Measurements from ENCODE around the gene ACVR1.

Gene ACVR1

DNA sequence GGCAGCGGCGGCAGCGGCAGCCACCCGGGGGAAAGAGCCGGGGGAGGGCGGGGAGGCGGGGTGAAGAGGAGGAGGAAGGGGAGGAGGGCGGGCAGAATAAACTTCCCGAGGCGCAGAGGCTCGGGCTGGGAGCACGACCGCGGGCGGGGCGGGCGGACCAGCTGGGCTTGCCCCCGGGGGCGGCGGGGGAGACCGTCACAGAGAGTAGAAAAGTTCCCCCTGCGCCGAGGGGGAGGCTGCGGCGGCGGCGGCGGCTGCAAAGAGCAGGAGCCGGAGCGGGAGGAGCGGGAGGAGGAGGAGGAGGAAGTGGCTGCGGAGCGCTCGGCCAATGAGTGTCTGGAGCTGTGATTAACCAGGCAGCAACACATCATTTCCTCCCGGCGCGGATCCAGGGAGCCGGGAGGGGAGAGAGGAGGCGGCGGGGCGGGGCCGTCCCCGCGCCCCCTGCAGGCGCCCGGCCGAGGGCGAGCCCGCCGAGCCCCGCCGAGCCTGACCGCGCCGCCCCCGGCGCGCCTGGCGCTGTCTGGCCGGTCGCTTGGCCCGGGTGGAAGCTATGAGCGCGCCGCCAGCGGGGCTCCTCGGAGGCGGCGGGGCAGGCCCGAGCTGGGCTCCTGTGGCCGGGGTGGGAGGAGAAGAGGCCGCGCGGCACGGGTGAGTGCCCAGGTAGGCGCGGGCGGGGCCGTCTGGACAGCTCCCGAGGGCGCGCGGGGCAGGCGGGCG, at the start of gene ACVR1:
TSS of gene ACVR1 (minus strand) at position 265 of the 720 bp plus-strand sequence. CDS start 76,837 bp downstream, outside the sequence.
- peak; percentile 87 for DNase-seq

DNA sequence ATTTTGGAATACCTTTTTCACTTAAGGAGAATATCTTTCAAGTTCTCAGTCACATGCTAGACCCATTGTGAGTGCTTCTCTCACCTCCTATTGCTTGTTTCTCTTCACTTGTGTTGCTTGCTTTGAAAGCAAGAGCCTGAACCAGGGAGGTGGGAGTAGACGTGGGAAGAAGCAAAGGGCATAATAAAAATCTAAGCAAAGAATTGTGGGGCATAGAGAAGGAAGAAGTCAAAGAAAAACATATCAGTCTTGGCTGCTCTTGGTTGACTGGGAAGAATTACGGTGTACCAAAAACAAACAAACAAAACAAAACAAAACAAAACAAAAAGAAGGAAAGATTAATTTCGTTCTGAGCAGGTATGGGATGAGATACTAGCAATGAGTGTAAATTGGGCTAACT, 48.9 kb upstream of the ACVR1 start:
- DNase-seq: no peak

DNA sequence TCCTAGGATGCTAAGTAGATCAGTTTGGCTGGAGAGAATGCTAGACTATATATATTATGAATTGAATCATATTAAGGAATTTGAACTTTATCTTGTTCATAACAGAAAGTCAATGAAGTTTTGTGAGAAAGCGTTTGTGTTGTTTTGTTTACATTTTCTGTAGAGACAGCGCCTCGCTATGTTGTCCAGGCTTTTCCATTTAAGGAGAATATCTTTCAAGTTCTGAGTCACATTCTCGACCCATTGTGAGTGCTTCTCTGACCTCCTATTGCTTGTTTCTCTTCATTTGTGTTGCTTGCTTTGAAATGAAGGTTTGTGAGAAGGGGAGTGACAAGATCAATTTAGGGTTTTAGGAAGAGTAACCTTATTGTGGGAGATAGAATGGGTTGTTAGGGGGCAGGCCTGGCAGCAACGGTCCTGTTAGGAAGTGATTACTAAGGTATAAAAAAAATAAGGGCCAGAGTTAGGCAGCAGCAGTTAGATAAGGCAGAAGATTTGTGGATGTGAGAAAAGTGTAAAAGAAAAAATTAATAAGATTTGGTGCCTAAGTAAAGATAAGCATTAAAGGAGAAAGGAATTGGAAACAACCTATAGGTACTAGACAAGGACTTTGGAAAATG, 47.6 kb upstream of the ACVR1 start:
- DNase-seq: no peak

DNA sequence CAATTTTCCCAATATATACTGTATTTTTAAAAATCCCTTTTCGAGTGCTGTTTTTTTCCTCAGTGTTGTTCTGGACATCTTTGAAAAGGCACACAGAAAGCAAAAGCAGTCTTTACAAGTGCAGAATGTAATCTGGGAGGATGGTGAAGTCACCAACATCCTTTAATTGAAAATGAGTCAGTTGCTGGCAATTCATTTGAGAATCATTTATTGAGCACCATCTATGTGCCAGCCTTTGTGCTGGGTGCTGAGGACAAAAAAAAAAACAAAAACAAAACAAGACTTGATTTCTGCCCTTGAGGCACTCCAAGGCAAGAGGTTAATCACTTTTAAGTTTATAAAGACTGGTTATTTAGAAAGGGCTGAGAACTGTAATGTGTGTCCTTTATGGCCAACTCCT, 46.7 kb upstream of the ACVR1 start:
- no peak for DNase-seq

DNA sequence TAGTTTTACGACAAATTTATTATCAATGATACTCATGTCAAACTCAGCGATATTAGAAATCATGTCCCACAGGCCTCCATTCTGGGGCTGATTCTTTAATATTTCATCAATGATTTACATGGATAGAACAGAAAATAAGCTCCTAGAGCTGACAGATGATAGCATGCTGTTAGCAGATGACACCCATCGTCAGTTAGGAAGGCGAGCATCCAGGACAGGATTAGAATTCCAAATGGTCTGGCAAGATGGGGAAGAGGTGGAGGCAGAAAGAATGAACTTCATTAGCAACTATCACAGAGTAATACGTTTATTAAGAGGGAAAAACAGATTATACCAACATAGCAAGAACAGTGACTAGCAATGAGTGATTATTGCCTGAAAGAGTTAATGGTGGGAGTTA, 46.2 kb upstream of the ACVR1 start:
- no peak for DNase-seq

DNA sequence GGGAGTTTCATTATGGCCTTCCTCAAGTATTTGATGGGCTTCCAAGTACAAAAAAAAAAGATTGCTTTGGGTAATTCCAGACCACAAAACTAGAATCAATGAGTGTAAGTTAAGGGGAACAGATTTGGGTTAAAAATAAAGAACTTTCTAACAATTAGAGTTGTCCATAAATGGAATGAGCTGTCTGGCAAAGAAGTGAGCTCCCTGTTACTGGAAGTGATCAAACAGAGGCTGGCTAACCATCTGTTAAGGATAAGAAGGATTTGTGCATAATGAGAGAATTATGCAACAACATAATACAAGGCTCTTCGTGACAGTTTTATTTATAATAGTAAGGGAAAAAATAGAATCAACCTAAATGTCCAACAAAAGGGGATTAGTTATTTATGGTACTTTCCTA, 44.6 kb upstream of the ACVR1 start:
- DNase-seq: no peak

DNA sequence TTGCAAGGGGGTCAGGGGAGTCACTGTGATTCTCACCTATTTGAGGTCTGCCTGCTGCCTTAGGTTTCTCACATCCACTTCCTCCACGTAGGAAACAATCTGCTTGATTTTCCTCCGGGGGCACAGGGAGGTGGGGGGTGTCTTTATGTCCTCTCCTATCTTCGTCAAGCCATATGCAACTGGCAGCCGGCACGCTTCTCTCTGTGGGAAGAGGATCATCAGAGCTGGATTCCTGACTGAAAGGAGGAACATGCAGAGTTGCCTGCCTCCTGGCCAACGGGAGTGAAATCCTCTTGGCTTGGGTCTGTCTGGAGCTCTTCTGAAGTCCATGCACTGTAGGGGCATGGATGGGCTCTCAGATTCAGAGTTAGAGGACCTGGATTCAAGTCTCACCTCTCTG, 43.1 kb upstream of the ACVR1 start:
- DNase-seq: no peak

DNA sequence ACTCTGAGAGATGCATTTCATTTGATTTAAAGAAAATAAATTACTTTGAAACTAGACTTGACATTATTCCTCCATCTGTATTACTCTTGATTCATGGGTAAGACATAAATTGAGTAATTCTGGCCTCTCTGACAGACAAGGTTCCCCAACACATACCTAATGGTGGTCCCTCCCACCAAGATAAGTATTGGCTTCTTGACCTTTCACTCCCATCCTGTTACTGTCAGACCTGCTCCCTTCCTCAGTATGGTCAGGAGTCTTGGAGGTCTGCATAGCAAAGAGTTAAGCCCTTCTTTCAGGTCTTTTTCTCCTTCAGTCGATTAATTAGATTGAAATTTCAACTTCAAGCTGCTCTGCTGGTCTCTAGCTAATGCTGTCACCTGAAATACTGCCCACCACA, 42.2 kb upstream of the ACVR1 start:
- DNase-seq: no peak

DNA sequence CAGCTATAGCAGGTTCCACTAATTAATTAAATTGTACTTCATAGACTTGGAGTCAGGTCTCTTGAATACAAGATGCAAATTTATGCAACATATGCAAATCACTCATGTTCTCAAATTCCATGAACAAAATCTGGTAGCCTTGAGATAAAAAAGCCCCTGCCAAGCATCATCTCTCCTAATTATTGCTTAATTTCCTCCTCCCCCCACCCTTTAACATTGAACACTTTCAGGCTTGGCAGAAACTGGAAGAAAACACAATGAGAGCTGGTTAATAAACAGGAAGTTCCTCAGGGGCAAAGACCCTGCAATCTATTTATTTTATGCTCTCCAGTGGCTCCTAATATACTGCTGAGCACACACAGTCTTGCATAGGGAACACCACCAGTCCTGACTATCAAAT, 35.6 kb upstream of the ACVR1 start:
- DNase-seq: no peak

DNA sequence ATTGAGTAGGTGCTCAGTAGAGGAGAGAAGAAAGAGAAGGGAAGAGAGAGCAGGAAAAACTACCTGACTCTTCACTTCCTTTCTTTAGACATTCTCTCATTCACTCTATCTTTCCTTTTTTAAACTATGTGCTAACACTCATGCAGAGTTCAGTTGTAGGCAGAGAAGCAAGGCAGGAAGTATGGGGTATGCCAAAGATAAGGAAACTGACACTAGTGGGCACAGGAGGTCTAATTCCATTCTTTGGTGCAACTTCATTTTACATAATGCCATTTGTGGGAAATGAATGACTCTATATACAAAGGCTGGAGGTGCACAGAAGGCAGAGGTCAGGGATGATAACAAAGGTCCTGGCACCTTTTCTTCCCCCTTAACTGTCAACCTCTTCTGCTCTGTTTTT, 35.1 kb upstream of the ACVR1 start:
- no peak for DNase-seq

DNA sequence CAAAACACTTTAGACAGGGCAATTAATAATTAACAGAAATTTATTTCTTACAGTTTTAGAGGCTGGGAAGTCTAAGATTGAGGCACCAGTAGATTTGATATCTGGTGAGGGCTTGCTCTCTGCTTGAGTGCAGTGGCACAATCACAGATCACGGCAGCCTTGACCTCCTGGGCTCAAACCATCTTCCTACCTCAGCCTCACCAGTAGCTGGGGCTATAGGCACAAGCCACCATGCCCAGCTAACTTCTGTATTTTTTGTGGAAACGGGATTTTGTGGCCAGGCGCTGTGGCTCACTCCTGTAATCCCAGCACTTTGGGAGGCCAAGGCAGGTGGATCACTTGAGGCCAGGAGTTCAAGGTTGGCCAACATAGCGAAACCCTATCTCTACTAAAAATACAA, 29.0 kb upstream of the ACVR1 start:
- DNase-seq: no peak

DNA sequence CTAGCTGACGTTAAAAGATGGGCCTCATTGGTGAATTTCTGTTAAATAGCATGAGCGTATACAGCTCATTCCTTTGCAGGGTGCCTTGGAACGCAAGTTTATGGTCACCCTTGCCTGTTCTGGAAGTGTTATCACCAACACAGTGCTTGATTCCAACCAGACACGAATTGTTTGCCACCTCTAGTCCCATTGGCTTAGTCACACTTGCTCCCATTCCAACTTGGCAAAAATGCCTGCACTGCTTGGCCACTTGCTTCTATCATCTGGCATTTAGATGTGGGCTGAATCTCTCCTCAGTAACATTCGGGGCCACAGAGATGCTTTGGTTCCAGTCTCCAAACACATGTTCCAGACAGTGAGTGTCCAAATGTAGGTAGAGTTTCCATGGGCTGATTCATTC, 27.5 kb upstream of the ACVR1 start:
- no peak for DNase-seq

DNA sequence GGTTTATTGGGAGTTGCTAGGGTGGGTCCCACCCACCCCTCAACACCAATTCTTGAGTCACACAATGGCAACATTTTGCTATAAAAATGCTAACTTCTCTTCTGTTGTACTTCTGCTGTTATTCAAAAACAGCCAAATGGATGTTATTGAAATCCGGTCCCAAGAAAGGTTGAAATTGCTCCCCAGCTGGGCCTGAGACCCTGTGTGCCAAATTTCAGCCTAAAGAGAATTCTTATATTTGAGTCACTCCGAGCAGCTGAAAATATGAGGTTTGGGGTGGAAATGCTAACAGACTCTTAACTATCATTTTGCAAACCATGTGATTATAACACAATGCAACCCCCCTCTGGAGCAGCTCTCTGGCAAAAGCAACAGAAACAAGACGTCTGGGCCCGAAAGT, 27.0 kb upstream of the ACVR1 start:
- no peak for DNase-seq

DNA sequence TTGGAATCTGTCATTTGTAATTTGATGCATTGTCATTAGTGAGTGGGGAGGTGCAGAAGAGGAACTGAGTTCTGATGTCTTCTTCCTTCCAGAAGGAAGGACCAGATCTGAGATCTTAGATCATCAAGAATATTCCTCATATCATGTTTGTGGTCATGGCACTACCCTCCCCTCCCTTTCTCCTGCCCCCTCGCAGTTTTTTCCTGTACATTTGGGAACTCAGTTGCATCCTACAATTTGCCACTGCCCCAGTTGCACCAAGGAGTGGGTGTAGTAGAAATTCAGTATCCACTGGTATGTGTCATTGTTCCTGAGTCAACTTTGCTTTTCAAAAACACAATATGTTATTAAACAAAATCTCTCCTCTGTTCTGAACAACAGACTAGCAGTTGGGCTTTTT, 26.6 kb upstream of the ACVR1 start:
- DNase-seq: no peak

DNA sequence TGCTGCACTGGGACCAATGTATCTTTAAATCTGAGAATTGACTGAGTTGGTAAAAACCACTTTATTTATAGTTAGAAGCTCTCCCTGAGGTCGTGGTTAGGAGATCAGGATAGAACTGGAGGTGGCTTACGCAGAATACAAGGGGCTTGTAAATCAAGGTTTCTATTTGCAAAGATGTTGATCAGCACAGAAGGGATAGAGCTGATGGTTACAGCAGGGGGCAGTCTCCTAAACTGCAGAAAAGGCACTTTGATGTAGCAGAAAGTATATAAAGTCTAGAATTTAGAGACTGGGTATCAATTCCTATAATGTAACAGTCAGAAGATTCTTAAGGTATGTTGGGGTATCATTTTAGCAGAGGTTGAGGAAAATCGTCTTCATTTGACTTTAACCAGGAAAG, 25.2 kb upstream of the ACVR1 start:
- no peak for DNase-seq

DNA sequence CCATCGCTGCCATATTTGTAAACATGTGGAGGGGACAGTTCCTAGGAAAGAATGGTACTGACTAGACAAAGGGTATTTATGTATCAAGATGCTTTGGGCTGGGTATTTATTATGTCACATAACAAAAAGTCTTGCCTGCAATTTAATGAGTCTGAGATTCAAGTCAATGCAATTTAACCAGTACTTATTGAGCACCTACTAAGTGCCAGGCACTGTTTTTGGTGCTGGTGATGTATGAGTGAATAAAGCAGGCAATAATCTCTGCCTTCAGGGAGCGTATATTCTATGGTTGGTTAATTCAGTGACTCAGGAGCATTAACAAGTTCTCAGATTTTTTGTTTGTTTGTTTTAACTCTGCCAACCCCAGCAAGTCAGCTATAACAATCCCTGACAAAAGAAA, 24.6 kb upstream of the ACVR1 start:
- DNase-seq: no peak

DNA sequence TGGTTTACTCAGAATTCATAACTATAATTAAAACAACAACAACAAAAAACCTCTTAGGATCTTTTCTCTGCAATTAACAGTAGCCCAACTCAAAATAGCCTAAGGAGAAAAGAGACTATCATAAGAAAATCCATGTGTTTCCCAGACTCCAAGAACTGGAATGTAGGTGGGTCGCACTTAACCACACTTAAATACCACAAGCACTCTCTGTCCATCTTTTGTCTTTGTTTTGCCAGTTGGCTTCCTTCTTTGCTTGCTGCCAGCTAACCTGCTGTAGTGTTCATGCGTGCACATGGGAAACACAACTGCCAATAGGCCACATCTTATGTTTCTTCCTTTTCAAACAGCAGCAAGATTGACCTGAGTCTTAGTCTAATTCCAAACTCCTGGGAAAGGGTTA, 24.1 kb upstream of the ACVR1 start:
- DNase-seq: no peak

DNA sequence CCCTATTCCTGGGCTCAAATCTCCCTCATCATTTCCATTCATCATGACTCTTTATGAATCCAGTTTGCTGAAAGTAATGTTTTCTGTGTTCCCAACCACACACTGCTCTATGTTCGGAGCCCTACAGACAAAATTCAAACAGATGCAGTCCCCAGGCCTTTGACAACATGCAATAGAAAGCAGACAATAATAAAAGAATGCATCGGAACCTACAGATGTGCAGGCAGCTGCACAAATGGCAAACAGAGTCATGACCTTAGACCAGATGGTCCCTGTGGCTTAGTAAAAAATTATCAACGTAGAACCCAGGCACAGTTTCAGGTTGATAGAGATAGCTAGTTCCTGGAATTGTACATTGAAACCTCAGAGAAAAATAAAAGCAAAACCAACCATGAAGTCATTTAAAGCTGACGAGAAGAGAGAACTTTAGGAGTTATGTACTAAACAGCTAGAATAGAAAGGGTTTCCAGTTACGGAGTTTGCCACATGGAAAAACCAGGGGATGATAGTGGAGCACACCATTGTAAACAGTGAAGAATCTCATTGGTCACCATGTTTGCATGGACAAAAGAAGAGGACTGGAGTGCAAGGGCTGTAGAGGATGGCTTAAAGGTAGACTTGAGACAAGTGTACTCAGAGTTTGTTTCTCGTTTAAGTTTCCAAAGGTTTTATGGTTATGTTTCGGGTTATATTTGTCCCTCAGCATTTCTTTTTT, 23.2 kb upstream of the ACVR1 start:
- DNase-seq: no peak

DNA sequence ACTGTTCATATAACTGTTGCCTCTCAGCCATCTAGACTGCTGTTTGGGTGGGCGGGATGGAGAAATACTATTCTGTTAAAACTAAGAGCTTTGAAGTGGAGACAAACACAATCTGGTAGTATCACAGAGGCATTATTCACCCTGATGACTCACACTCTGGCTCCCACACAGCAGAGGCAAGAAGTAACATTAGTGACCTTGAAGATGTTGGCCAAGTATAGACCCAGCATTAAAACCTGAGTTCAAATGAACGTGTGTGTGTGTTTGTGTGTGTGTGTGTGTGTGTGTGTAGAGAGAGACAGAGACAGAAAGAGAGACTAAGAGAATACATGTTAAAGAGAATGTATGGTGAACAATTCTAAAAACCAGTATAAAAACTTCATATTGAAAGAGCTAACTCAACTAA, 22.5 kb upstream of the ACVR1 start:
- DNase-seq: no peak

DNA sequence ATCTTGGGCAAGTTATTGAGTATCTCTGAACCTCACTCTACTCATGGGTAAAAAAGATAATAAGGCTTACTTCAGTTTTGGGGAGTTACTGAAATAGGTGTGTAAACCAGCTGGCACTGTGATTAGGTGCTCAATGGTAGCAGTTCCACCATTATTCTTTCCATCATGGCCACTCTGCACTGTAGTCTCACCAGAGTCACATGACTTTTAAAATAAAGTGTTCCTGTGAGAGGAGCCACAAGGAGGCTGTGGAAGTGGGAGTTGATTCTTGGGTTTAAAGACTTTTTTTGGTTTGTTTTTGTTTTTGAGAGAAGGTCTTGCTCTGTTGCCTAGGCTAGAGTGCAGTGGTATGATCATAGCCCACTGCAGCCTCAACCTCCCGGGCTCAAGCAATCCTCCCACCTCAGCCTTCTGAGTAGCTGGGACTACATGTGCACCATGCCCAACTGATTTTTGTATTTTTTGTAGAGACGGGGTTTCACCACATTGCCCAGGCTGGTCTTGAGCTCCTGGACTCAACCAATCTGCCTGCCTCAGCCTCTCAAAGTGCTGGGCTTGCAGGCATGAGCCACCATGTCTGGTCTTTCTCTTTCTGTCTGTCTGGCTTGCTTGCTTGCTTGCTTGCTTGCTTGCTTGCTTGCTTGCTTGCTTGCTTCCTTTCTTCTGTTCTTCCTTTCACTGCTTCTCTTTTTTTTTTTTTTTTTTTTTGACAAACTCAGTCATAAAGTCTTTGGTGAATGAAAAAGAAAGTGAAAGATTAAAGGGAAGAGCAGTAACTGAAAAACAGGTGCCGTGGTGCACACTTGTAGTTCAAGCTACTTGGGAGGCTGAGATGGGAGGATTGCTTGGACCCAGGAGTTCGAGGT, 21.2 kb upstream of the ACVR1 start:
- no peak for DNase-seq

DNA sequence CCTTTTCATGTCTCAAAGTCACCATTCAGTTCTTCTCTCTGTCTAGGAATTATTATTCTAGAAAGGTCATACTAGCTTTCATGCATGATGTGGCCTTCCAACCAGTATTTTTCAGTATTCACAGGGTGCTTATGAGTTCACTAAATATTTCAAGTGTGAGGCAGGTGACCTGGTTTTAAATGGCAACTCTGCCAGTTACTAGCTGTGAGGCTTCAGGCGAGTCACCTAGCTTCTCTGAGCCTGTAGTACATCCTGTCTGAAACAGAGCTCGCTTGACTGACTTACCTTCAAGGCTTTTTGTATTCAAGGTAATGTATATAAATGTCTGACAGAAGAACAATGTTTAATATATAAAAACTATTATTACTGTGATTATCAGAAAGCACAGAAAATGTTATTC, 19.4 kb upstream of the ACVR1 start:
- DNase-seq: no peak

DNA sequence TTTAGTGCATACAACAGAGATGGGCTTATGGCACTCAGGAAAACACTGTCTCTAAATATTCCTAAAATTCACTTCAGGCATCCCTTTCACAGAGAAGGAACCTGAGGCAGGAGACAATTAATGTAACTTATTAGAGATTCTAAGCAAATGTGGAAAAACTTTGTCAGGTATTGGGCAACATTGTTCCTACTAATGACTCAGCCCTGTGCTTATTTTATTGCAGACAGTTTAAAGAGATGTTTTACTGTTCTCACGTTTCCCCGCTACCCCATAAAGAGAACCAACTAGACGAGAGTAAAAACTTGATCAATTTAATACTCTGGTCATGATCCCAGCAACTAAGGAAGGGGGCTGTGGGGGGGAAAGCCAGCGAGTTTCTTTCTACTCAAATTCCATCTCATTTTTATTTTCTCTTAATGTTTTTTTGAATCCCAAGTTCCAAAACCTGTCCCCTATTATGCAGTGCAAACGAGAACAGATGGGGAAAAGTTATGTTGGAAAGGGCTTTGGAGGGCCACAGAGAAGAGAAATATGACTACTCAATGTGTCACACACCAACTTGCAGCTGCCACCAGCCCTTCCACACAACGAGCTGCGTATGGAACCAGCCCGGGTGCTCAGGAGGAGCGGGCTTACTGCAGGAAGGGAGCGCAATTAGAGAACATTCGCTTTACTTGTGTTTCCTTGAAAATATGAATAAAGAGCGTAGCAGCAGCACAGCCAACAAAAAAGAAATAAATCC, 18.7 kb upstream of the ACVR1 start:
- DNase-seq: no peak

DNA sequence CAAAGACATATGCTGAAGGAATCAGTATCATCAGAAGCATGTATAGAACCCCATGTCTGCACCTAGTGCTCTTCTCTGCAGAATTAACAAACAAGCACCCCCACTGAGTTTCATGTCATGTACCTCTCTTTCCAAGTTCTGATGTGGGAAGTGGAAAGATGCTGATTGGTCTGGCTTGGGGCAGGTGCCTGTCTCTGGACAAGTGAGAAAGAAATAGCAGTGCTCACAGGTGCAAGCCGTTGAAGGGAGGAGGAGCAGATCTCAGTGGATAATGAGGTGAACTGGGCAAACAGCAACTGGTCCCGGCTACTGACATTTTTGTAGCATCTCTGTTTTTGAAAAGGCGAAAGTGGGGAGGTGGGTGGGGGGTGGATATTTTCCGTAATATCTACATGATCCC, 17.5 kb upstream of the ACVR1 start:
- no peak for DNase-seq

All from NCI-H1092 (cell line).